Activated gamma-delta T cell treated with anti-CD3 and anti-CD28 coated beads, Interleukin-2, amount 50 U/mL, for 16 hours (primary cell): Measurements from ENCODE around the gene CRACDL.
"Not testable (repeated sequence)": the region's sequence is repeated elsewhere in the genome, so short reads cannot be mapped to it uniquely, and the experiment has no call there.

Source experiments
- DNase-seq: peaks from one replicate; pipeline ENCODE4 v3.0.0-alpha.2; 2020; ENCODE audit warnings: low read depth

The CRACDL gene

GRCh38 chr2:98903767-98904485, 32.1 kb downstream of the CRACDL start:
- DNase-seq = no peak

- DNase-seq = no peak
Measured at GRCh38 chr2:98903064-98903355, 33.0 kb downstream of the CRACDL start.

GRCh38 chr2:98902209-98903063, 33.6 kb downstream of the CRACDL start:
- no peak for DNase-seq

GRCh38 chr2:98901702-98902101, 34.3 kb downstream of the CRACDL start:
- DNase-seq = no peak

- no peak for DNase-seq
Measured at GRCh38 chr2:98901291-98901690, 34.7 kb downstream of the CRACDL start.

- no peak for DNase-seq
Measured at GRCh38 chr2:98900721-98901120, 35.3 kb downstream of the CRACDL start.

GRCh38 chr2:98899703-98900078, 36.3 kb downstream of the CRACDL start:
- not testable (repeated sequence) for DNase-seq

- DNase-seq = no peak
Measured at GRCh38 chr2:98899041-98899702, 36.9 kb downstream of the CRACDL start.

GRCh38 chr2:98898423-98898841, 37.6 kb downstream of the CRACDL start:
- DNase-seq = no peak

GRCh38 chr2:98897746-98898145, 38.3 kb downstream of the CRACDL start:
- no peak for DNase-seq

GRCh38 chr2:98896944-98897343, 39.1 kb downstream of the CRACDL start:
- no peak for DNase-seq

- no peak for DNase-seq
Measured at GRCh38 chr2:98896416-98896815, 39.6 kb downstream of the CRACDL start.

- DNase-seq = no peak
Measured at GRCh38 chr2:98895901-98896300, 40.1 kb downstream of the CRACDL start.

GRCh38 chr2:98895221-98895620, 40.8 kb downstream of the CRACDL start:
- no peak for DNase-seq

GRCh38 chr2:98894331-98895000, 41.6 kb downstream of the CRACDL start:
- no peak for DNase-seq

- no peak for DNase-seq
Measured at GRCh38 chr2:98893911-98894321, 42.1 kb downstream of the CRACDL start.

- no peak for DNase-seq
Measured at GRCh38 chr2:98892871-98893270, 43.2 kb downstream of the CRACDL start.

GRCh38 chr2:98891591-98891990, 44.4 kb downstream of the CRACDL start:
- DNase-seq = no peak

GRCh38 chr2:98886066-98886554, 49.9 kb downstream of the CRACDL start:
- no peak for DNase-seq

- no peak for DNase-seq
Measured at GRCh38 chr2:98884658-98885057, 51.4 kb downstream of the CRACDL start.

- DNase-seq = no peak
Measured at GRCh38 chr2:98883780-98884211, 52.2 kb downstream of the CRACDL start.
